Measurements from ENCODE around the gene UBA6. TPM values are rescaled to one million over a fixed set of nuclear protein-coding genes. Genes with fewer than 3 reads are reported as not detected.

Gene UBA6
- total and polyA plus RNA-seq, 9 of the 15 experiments (the other 6 are each of a cell fraction or from before 2014, with no cell fraction given): 22.9 to 139 (median 94.6) TPM

- TF ChIP-seq, protein P1, sequence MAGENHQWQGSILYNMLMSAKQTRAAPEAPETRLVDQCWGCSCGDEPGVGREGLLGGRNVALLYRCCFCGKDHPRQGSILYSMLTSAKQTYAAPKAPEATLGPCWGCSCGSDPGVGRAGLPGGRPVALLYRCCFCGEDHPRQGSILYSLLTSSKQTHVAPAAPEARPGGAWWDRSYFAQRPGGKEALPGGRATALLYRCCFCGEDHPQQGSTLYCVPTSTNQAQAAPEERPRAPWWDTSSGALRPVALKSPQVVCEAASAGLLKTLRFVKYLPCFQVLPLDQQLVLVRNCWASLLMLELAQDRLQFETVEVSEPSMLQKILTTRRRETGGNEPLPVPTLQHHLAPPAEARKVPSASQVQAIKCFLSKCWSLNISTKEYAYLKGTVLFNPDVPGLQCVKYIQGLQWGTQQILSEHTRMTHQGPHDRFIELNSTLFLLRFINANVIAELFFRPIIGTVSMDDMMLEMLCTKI (IDR thresholded peaks at IDR 0.05; ENCODE audit: partially characterized antibody): no peak
- TF ChIP-seq WHSC1 (IDR thresholded peaks at IDR 0.05; ENCODE audit: low read length) (no peak), ZNF12 (CRISPR knock-in tag; IDR thresholded peaks at IDR 0.05) (no peak), USF1 (CRISPR knock-in tag; IDR thresholded peaks at IDR 0.05) (no peak), CTBP1 (IDR thresholded peaks at IDR 0.05; ENCODE audit: borderline replicate concordance) (no peak), POLR3G (IDR thresholded peaks at IDR 0.05; ENCODE audit: extremely low read depth, insufficient read length, insufficient replicate concordance) (no peak), ZNF174 (CRISPR knock-in tag; IDR thresholded peaks at IDR 0.05) (no peak), ZNF408 (CRISPR knock-in tag; IDR thresholded peaks at IDR 0.05; ENCODE audit: low read depth) (no peak), BCL6 (CRISPR knock-in tag; IDR thresholded peaks at IDR 0.05) (no peak)
- TF ChIP-seq, protein P2, sequence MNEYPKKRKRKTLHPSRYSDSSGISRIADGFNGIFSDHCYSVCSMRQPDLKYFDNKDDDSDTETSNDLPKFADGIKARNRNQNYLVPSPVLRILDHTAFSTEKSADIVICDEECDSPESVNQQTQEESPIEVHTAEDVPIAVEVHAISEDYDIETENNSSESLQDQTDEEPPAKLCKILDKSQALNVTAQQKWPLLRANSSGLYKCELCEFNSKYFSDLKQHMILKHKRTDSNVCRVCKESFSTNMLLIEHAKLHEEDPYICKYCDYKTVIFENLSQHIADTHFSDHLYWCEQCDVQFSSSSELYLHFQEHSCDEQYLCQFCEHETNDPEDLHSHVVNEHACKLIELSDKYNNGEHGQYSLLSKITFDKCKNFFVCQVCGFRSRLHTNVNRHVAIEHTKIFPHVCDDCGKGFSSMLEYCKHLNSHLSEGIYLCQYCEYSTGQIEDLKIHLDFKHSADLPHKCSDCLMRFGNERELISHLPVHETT (CRISPR knock-in tag; conservative IDR thresholded peaks at IDR 0.05 in 1 of 2, IDR thresholded peaks at IDR 0.05 in 1 of 2): no peak
- TF ChIP-seq, protein P3, sequence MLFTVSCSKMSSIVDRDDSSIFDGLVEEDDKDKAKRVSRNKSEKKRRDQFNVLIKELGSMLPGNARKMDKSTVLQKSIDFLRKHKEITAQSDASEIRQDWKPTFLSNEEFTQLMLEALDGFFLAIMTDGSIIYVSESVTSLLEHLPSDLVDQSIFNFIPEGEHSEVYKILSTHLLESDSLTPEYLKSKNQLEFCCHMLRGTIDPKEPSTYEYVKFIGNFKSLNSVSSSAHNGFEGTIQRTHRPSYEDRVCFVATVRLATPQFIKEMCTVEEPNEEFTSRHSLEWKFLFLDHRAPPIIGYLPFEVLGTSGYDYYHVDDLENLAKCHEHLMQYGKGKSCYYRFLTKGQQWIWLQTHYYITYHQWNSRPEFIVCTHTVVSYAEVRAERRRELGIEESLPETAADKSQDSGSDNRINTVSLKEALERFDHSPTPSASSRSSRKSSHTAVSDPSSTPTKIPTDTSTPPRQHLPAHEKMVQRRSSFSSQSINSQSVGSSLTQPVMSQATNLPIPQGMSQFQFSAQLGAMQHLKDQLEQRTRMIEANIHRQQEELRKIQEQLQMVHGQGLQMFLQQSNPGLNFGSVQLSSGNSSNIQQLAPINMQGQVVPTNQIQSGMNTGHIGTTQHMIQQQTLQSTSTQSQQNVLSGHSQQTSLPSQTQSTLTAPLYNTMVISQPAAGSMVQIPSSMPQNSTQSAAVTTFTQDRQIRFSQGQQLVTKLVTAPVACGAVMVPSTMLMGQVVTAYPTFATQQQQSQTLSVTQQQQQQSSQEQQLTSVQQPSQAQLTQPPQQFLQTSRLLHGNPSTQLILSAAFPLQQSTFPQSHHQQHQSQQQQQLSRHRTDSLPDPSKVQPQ (CRISPR knock-in tag; IDR thresholded peaks at IDR 0.05; ENCODE audit: borderline replicate concordance): no peak
Measured at GRCh38 chr4:67684839-67685531, 16.0 kb downstream of the UBA6 start (continued).

All from K562 (cell line).